DOHH2 (cell line): Measurements from ENCODE around the gene TRAPPC5.
A peak's percentile ranks its signal among the peaks of the same experiment; 100 is the strongest.

Source experiments
- H3F3A ChIP-seq: fragments of 200-600 bp; sonication (generic), shearing (Covaris generic); 2 replicates; pipeline ENCODE4 v1.6.0; 2016; ENCODE audit warnings: antibody characterized with exemption, mild to moderate bottlenecking; ENCODE audit not compliant: control insufficient read depth, insufficient read depth
- H3K27ac ChIP-seq: fragments of 200-600 bp; sonication (generic); 2 replicates; pipeline ENCODE4 v1.5.1; 2014; ENCODE audit warnings: low read depth, mild to moderate bottlenecking, low read length, moderate library complexity
- H3K27me3 ChIP-seq: fragments of 200-600 bp; sonication (generic); 2 replicates; pipeline ENCODE4 v1.6.1; 2014; ENCODE audit warnings: mild to moderate bottlenecking, low read length, mixed read lengths; ENCODE audit not compliant: control insufficient read depth
- H3K36me3 ChIP-seq: fragments of 200-600 bp; sonication (generic); 2 replicates; pipeline ENCODE4 v1.6.1; 2014; ENCODE audit warnings: mild to moderate bottlenecking, low read length, moderate library complexity, mixed read lengths; ENCODE audit not compliant: control insufficient read depth
- H3K4me1 ChIP-seq: fragments of 200-600 bp; sonication (generic); 2 replicates; pipeline ENCODE4 v1.6.1; 2014; ENCODE audit warnings: mild to moderate bottlenecking, low read length, mixed read lengths; ENCODE audit not compliant: control insufficient read depth
- H3K4me2 ChIP-seq: fragments of 200-600 bp; sonication (generic); 2 replicates; pipeline ENCODE4 v1.6.0; 2014; ENCODE audit warnings: mild to moderate bottlenecking, low read length, moderate library complexity
- H3K4me3 ChIP-seq: fragments of 200-600 bp; sonication (generic); 2 replicates; pipeline ENCODE4 v1.5.1; 2014; ENCODE audit warnings: mild to moderate bottlenecking, low read length, mixed read lengths
- H3K79me2 ChIP-seq: fragments of 200-600 bp; sonication (generic); 2 replicates; pipeline ENCODE4 v1.6.1; 2014; ENCODE audit warnings: mild to moderate bottlenecking, low read length, mixed read lengths; ENCODE audit not compliant: control insufficient read depth
- H3K9me2 ChIP-seq: fragments of 200-600 bp; sonication (generic); replicated peaks from 2 replicates; pipeline ENCODE4 v1.6.1; 2014; ENCODE audit warnings: mild to moderate bottlenecking, low read length, mixed read lengths; ENCODE audit not compliant: control insufficient read depth
- H3K9me3 ChIP-seq: fragments of 200-600 bp; sonication (generic); 2 replicates; pipeline ENCODE4 v1.6.1; 2014; ENCODE audit warnings: antibody characterized with exemption, low read length, mixed read lengths; ENCODE audit not compliant: control insufficient read depth, insufficient read depth
- H4K20me1 ChIP-seq: fragments of 200-600 bp; sonication (generic); 2 replicates; pipeline ENCODE4 v1.6.0; 2014; ENCODE audit warnings: low read depth, mild to moderate bottlenecking, antibody characterized with exemption, low read length, moderate library complexity; ENCODE audit not compliant: control insufficient read depth, insufficient read depth
- EZH2phosphoT487 ChIP-seq: fragments of 200-600 bp; sonication (generic); IDR thresholded peaks from 2 replicates; pipeline ENCODE4 v1.6.1; 2017; ENCODE audit warnings: borderline replicate concordance, mild to moderate bottlenecking, antibody characterized with exemption, low read length, moderate library complexity, mixed read lengths
- TF ChIP-seq, protein P1 (sequence below): fragments of 200-600 bp; sonication (generic); IDR thresholded peaks from one replicate; pipeline ENCODE4 v1.5.1; 2014; ENCODE audit warnings: antibody characterized with exemption, mild to moderate bottlenecking, low read depth, low read length; ENCODE audit not compliant: poor library complexity, severe bottlenecking

TRAPPC5 gene

DNA sequence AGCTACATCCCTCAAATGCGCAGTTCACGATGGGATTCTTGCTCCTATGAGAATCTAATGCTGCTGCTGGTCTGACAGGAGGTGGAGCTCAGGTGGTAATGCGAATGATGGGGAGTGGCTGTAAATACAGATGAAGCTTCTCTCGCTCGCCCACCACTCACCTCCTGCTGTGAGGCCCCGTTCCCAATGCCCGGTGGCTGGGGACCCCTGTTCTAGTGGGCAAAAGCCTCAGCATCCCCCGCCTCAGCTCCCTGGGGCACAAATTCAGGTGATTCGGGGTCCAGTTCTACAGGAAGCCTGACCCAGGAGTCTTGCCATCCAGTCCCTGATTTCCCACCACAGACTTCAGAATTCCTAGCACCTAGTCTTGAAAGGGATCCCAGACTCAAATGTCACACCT is 8.1 kb upstream of the TRAPPC5 start:
- H3K27ac ChIP-seq: no peak overlapping the region
- peaks cover 35% of the 10 kb centered on the region for H3K4me1 ChIP-seq
- no peaks in the 10 kb centered on the region for H4K20me1 ChIP-seq
- H3K9me2 ChIP-seq: no peaks in the 10 kb centered on the region
- H3F3A ChIP-seq: no peaks in the 10 kb centered on the region; the same call in 1 of the 2 replicates
- H3K27me3 ChIP-seq: peaks cover 5% of the 10 kb centered on the region
- no peaks in the 10 kb centered on the region for H3K79me2 ChIP-seq
- no peak overlapping the region for H3K4me3 ChIP-seq
- TF ChIP-seq, protein P1, sequence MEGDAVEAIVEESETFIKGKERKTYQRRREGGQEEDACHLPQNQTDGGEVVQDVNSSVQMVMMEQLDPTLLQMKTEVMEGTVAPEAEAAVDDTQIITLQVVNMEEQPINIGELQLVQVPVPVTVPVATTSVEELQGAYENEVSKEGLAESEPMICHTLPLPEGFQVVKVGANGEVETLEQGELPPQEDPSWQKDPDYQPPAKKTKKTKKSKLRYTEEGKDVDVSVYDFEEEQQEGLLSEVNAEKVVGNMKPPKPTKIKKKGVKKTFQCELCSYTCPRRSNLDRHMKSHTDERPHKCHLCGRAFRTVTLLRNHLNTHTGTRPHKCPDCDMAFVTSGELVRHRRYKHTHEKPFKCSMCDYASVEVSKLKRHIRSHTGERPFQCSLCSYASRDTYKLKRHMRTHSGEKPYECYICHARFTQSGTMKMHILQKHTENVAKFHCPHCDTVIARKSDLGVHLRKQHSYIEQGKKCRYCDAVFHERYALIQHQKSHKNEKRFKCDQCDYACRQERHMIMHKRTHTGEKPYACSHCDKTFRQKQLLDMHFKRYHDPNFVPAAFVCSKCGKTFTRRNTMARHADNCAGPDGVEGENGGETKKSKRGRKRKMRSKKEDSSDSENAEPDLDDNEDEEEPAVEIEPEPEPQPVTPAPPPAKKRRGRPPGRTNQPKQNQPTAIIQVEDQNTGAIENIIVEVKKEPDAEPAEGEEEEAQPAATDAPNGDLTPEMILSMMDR: no peak
- TF ChIP-seq EZH2phosphoT487: no peak
- H3K9me3 ChIP-seq: peaks cover 7% of the 10 kb centered on the region; the same call in 1 of the 2 replicates
- H3K4me2 ChIP-seq: no peak overlapping the region
- no peaks in the 10 kb centered on the region for H3K36me3 ChIP-seq

DNA sequence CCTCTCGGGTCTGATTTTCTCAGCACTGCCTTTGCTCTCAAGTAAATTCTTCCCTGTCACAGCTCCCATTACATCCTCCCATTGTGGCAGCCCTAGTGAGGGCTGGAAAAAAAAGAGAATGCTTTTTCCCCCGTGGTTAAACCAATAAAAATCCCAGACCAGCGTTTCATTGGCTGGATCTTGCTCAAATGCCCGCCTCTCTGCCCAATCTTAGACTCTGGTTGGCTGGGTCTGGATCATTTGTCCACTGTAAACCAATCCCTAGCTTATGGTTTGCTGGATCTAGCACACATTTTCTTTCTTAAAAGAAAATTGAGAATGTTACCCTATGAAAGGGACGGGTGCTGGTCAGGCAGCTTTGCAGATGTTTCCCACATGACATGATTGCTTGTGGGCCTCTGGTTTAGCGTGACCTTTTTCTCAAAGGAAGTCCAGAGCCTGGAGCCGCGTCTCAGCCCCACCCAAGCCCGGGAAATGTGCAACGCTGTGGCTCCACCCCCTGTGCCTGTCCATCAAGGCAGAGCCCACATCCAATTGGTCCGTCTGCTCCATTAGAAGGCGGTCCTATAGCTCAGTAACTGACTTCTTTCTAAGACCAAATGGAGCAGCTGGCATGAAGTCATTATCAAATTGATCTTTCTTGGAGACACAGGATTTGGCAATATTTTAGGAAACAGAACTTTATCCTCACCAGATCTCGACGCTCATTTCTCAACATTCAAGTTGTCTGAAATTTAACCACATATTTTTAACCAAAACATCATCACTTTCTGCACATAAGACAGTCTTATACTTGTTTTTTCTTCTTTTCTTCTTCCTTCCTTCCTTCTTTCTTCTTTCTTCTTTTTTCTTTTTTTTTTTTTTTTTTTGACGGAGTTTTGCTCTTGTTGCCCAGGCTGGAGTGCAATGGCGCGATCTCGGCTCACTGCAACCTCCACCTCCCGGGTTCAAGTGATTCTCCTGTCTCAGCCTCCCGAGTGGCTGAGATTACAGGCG is 6.3 kb upstream of the TRAPPC5 start:
- no peak for TF ChIP-seq EZH2phosphoT487
- TF ChIP-seq, protein P1: no peak
- no peaks in the 10 kb centered on the region for H3K9me2 ChIP-seq
- H3K27me3 ChIP-seq: peaks cover 5% of the 10 kb centered on the region

DNA sequence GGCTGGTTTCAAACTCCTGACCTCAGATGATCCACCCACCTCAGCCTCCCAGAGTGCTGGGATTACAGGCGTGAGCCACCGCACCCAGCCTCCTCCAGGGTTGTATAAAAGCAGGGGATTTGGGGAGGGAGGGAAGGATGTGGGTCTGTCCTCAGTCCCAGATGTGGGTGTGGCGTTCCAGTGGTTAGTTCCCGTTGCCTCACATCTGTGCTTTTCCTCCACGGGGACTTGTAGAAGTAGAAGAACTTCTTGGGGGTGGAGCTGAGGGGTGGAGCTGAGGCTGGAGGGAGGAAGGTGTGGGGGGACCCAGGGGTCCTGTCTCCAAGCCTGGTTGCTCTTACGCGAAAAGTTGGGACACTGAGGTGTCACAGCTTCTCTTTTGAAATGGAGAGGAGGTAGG is 4.3 kb upstream of the TRAPPC5 start:
- H3K9me2 ChIP-seq: no peaks in the 10 kb centered on the region
- H3F3A ChIP-seq: no peaks in the 10 kb centered on the region; the same call in 1 of the 2 replicates
- peaks cover 7% of the 10 kb centered on the region; the same call in 1 of the 2 replicates for H3K9me3 ChIP-seq
- no peak for TF ChIP-seq EZH2phosphoT487
- TF ChIP-seq, protein P1: no peak
- H3K4me2 ChIP-seq: peak overlapping the region; percentile 78
- H3K36me3 ChIP-seq: peaks cover 4% of the 10 kb centered on the region; the same call in 1 of the 2 replicates
- H3K4me1 ChIP-seq: peaks cover 63% of the 10 kb centered on the region
- H4K20me1 ChIP-seq: no peaks in the 10 kb centered on the region
- no peaks in the 10 kb centered on the region; the same call in 1 of the 2 replicates for H3K27me3 ChIP-seq
- H3K4me3 ChIP-seq: peak overlapping the region; percentile 72
- peaks cover 7% of the 10 kb centered on the region for H3K79me2 ChIP-seq
- H3K27ac ChIP-seq: peak overlapping the region; percentile 51

More for the DNA sequence above, 6.3 kb upstream of the TRAPPC5 start:
- no peak overlapping the region for H3K27ac ChIP-seq
- H4K20me1 ChIP-seq: no peaks in the 10 kb centered on the region
- H3K79me2 ChIP-seq: no peaks in the 10 kb centered on the region
- peak overlapping the region; percentile 14; the same call in 1 of the 2 replicates for H3K4me3 ChIP-seq
- H3K4me1 ChIP-seq: peaks cover 49% of the 10 kb centered on the region
- peak overlapping the region; percentile 40 for H3K4me2 ChIP-seq
- H3K36me3 ChIP-seq: no peaks in the 10 kb centered on the region
- peaks cover 7% of the 10 kb centered on the region; the same call in 1 of the 2 replicates for H3K9me3 ChIP-seq
- H3F3A ChIP-seq: no peaks in the 10 kb centered on the region; the same call in 1 of the 2 replicates
